Measurements from ENCODE around the gene GRIK3. TPM values are rescaled to one million over a fixed set of nuclear protein-coding genes. Genes with fewer than 3 reads are reported as not detected.

The GRIK3 gene
- polyA plus RNA-seq, 1 experiment: not detected

- POLR2A ChIA-PET: no interaction called here
- DNase-seq (ENCODE audit: low read depth, low spot score): no peak
- Histone ChIP-seq H3K9me3 (ENCODE audit: control insufficient read depth, insufficient read depth, low read length) (no peaks in the 10 kb centered on the region), H3K4me3 (ENCODE audit: low read depth, low read length) (no peak overlapping the region), H3K27ac (ENCODE audit: low read depth, low read length) (no peak overlapping the region), H3K27me3 (ENCODE audit: control insufficient read depth, insufficient read depth, low read length) (no peaks in the 10 kb centered on the region)
- TF ChIP-seq CTCF (IDR thresholded peaks at IDR 0.05; ENCODE audit: low read depth, low read length): no peak
- CTCF ChIA-PET: no interaction called here
These were observed 183.2 kb downstream of the GRIK3 start for GRCh38 chr1:36851087-36851486.

- Histone ChIP-seq H3K4me3 (ENCODE audit: low read depth, low read length) (no peak overlapping the region), H3K27ac (ENCODE audit: low read depth, low read length) (no peak overlapping the region), H3K27me3 (ENCODE audit: control insufficient read depth, insufficient read depth, low read length) (no peaks in the 10 kb centered on the region), H3K9me3 (ENCODE audit: control insufficient read depth, insufficient read depth, low read length) (no peaks in the 10 kb centered on the region)
- no peak for TF ChIP-seq CTCF (IDR thresholded peaks at IDR 0.05; ENCODE audit: low read depth, low read length)
- no peak for DNase-seq (ENCODE audit: low read depth, low spot score)
- ChIA-PET POLR2A (no interaction called here), CTCF (no interaction called here)
These were observed 184.4 kb downstream of the GRIK3 start for GRCh38 chr1:36849956-36850355.

GRCh38 chr1:36847761-36848160 lies 186.6 kb downstream of the GRIK3 start:
- ChIA-PET CTCF (interaction anchor here (0.9 kb wide), 1 partner anchor 295 kb away, joined by 3 read pairs; no protein-coding TSS in a partner anchor), POLR2A (interaction anchor here (0.5 kb wide), 1 partner anchor 26 kb away, joined by 7 read pairs; no protein-coding TSS in a partner anchor)
- no peak for TF ChIP-seq CTCF (IDR thresholded peaks at IDR 0.05; ENCODE audit: low read depth, low read length)
- Histone ChIP-seq H3K4me3 (ENCODE audit: low read depth, low read length) (no peak overlapping the region), H3K27me3 (ENCODE audit: control insufficient read depth, insufficient read depth, low read length) (no peaks in the 10 kb centered on the region), H3K9me3 (ENCODE audit: control insufficient read depth, insufficient read depth, low read length) (no peaks in the 10 kb centered on the region), H3K27ac (ENCODE audit: low read depth, low read length) (no peak overlapping the region)
- DNase-seq (ENCODE audit: low read depth, low spot score): no peak

GRCh38 chr1:36847186-36847585 lies 187.1 kb downstream of the GRIK3 start:
- H3K27me3 ChIP-seq (ENCODE audit: control insufficient read depth, insufficient read depth, low read length): no peaks in the 10 kb centered on the region
- no peak for TF ChIP-seq CTCF (IDR thresholded peaks at IDR 0.05; ENCODE audit: low read depth, low read length)
- H3K9me3 ChIP-seq (ENCODE audit: control insufficient read depth, insufficient read depth, low read length): no peaks in the 10 kb centered on the region
- H3K27ac ChIP-seq (ENCODE audit: low read depth, low read length): no peak overlapping the region
- H3K4me3 ChIP-seq (ENCODE audit: low read depth, low read length): no peak overlapping the region
- CTCF ChIA-PET: no interaction called here
- no peak for DNase-seq (ENCODE audit: low read depth, low spot score)
- POLR2A ChIA-PET: no interaction called here

GRCh38 chr1:36846357-36846756 lies 188.0 kb downstream of the GRIK3 start:
- H3K27ac ChIP-seq (ENCODE audit: low read depth, low read length): no peak overlapping the region
- TF ChIP-seq CTCF (IDR thresholded peaks at IDR 0.05; ENCODE audit: low read depth, low read length): no peak
- ChIA-PET CTCF (no interaction called here), POLR2A (no interaction called here)
- no peak for DNase-seq (ENCODE audit: low read depth, low spot score)
- no peak overlapping the region for H3K4me3 ChIP-seq (ENCODE audit: low read depth, low read length)
- H3K27me3 ChIP-seq (ENCODE audit: control insufficient read depth, insufficient read depth, low read length): no peaks in the 10 kb centered on the region
- H3K9me3 ChIP-seq (ENCODE audit: control insufficient read depth, insufficient read depth, low read length): no peaks in the 10 kb centered on the region

Measured in AG04450 (cell line).